Measurements from ENCODE around the gene SH3BP5. TPM values are rescaled to one million over a fixed set of nuclear protein-coding genes. Genes with fewer than 3 reads are reported as not detected.

SH3BP5 gene
- total and polyA plus RNA-seq, 2 donors (not counting 1 experiment from before 2014, with no cell fraction given): 76.6 to 92.3 TPM

- TF ChIP-seq EZH2 (IDR thresholded peaks at IDR 0.05; ENCODE audit: borderline replicate concordance, insufficient read depth, low read depth, low read length, poor library complexity, severe bottlenecking) (no peak), CTCF (IDR thresholded peaks at IDR 0.05) (no peak)
- 98% methylated on average over 7 of the region's 7 CpGs for WGBS (ENCODE audit: insufficient coverage)
- ChIA-PET CTCF (interaction anchor here (0.6 to 1.3 kb wide), 2 partner anchors 23 to 45 kb away, joined by 3 to 5 read pairs; no protein-coding TSS in a partner anchor), POLR2A (interaction anchor here (1.1 kb wide), 1 partner anchor 30 kb away, joined by 3 read pairs; no protein-coding TSS in a partner anchor)
- Mint-ChIP-seq H3K27ac (peak overlapping the region; percentile 29), H3K9me3 (ENCODE audit: insufficient read depth) (no peaks in the 10 kb centered on the region), H3K4me3 (no peak overlapping the region), H3K4me1 (peaks cover 50% of the 10 kb centered on the region), H3K27me3 (no peaks in the 10 kb centered on the region)
- Histone ChIP-seq H2AFZ (ENCODE audit: insufficient read depth, low read depth, low read length, poor library complexity, severe bottlenecking) (no peak overlapping the region), H4K20me1 (ENCODE audit: control insufficient read depth, insufficient read depth, low read length, poor library complexity, severe bottlenecking) (peaks cover 11% of the 10 kb centered on the region), H3K9ac (ENCODE audit: low read length) (no peak overlapping the region), H3K27me3 (replicated peaks in 1 of 4; ENCODE audit: control extremely low read depth in 1 of 4, control insufficient read depth in 3 of 4, insufficient read depth in 4 of 4, low read length in 3 of 4) (no peaks in the 10 kb centered on the region), H3K4me3 (ENCODE audit: control extremely low read depth in 1 of 5, extremely low read depth in 1 of 5, insufficient read depth in 1 of 5, low read depth in 2 of 5, low read length in 4 of 5) (no peak overlapping the region), H3K36me3 (replicated peaks in 1 of 2; ENCODE audit: control extremely low read depth in 1 of 2, control insufficient read depth in 1 of 2, extremely low read depth in 1 of 2, insufficient read depth in 2 of 2, low read length in 1 of 2) (no peaks in the 10 kb centered on the region), H3K79me2 (ENCODE audit: control insufficient read depth, insufficient read depth, low read length) (peaks cover 55% of the 10 kb centered on the region), H3K9me3 (ENCODE audit: control extremely low read depth in 1 of 3, control insufficient read depth in 2 of 3, insufficient read depth in 1 of 3, low read length in 2 of 3) (no peaks in the 10 kb centered on the region), H3K4me1 (ENCODE audit: control insufficient read depth in 2 of 2, insufficient read depth in 2 of 2, low read length in 2 of 2) (peaks cover 41 to 47% of the 10 kb centered on the region in 2 donors), H3K27ac (ENCODE audit: low read length in 2 of 2) (no peak overlapping the region), H3K4me2 (replicated peaks; ENCODE audit: low read depth, low read length, poor library complexity, severe bottlenecking) (no peak overlapping the region)
- DNase-seq (no peak), ATAC-seq (ENCODE audit: low read depth) (no peak)
- intact Hi-C loops (cut with micrococcal nuclease): no loop called here
Measured at GRCh38 chr3:15336057-15336456, 3.7 kb upstream of the SH3BP5 start.

GRCh38 chr3:15333956-15334263, 1.5 kb upstream of the SH3BP5 start:
- Histone ChIP-seq H3K27ac (ENCODE audit: low read length in 2 of 2) (no peak overlapping the region), H3K9me3 (ENCODE audit: control extremely low read depth in 1 of 3, control insufficient read depth in 2 of 3, insufficient read depth in 1 of 3, low read length in 2 of 3) (no peaks in the 10 kb centered on the region), H3K4me2 (replicated peaks; ENCODE audit: low read depth, low read length, poor library complexity, severe bottlenecking) (no peak overlapping the region), H4K20me1 (ENCODE audit: control insufficient read depth, insufficient read depth, low read length, poor library complexity, severe bottlenecking) (peaks cover 25% of the 10 kb centered on the region), H2AFZ (ENCODE audit: insufficient read depth, low read depth, low read length, poor library complexity, severe bottlenecking) (no peak overlapping the region), H3K9ac (ENCODE audit: low read length) (no peak overlapping the region), H3K4me3 (ENCODE audit: control extremely low read depth in 1 of 5, extremely low read depth in 1 of 5, insufficient read depth in 1 of 5, low read depth in 2 of 5, low read length in 4 of 5) (no peak overlapping the region), H3K4me1 (ENCODE audit: control insufficient read depth in 2 of 2, insufficient read depth in 2 of 2, low read length in 2 of 2) (peaks cover 46 to 47% of the 10 kb centered on the region in 2 donors), H3K79me2 (ENCODE audit: control insufficient read depth, insufficient read depth, low read length) (peaks cover 76% of the 10 kb centered on the region), H3K36me3 (replicated peaks in 1 of 2; ENCODE audit: control extremely low read depth in 1 of 2, control insufficient read depth in 1 of 2, extremely low read depth in 1 of 2, insufficient read depth in 2 of 2, low read length in 1 of 2) (peaks cover 4 to 14% of the 10 kb centered on the region in 2 experiments), H3K27me3 (replicated peaks in 1 of 4; ENCODE audit: control extremely low read depth in 1 of 4, control insufficient read depth in 3 of 4, insufficient read depth in 4 of 4, low read length in 3 of 4) (no peaks in the 10 kb centered on the region)
- no peak for ATAC-seq (ENCODE audit: low read depth)
- H3K9me3 Mint-ChIP-seq (ENCODE audit: insufficient read depth): no peaks in the 10 kb centered on the region
- H3K4me3 Mint-ChIP-seq: peak overlapping the region; percentile 93
- TF ChIP-seq CTCF (IDR thresholded peaks at IDR 0.05) (no peak), EZH2 (IDR thresholded peaks at IDR 0.05; ENCODE audit: borderline replicate concordance, insufficient read depth, low read depth, low read length, poor library complexity, severe bottlenecking) (no peak)
- ChIA-PET CTCF (interaction anchor here (0.6 to 11.5 kb wide), 20 partner anchors 10 to 99 kb away, joined by 3 to 221 read pairs (median 8); no protein-coding TSS in a partner anchor), POLR2A (interaction anchor here (0.6 to 5.0 kb wide), 3 partner anchors 10 to 51 kb away, joined by 3 to 24 read pairs (median 3); no protein-coding TSS in a partner anchor)
- intact Hi-C loops (cut with micrococcal nuclease): no loop called here
- no peaks in the 10 kb centered on the region for H3K27me3 Mint-ChIP-seq
- peaks cover 57% of the 10 kb centered on the region for H3K4me1 Mint-ChIP-seq
- peak overlapping the region; percentile 59 for H3K27ac Mint-ChIP-seq
- DNase-seq: no peak

All from B cell (primary cell).